GM21786 (cell line): ENCODE measurements around the gene TRHDE.

ENCODE experiments used
- ATAC-seq: cut with Tn5 transposase; IDR thresholded peaks from one replicate; pipeline ENCODE4 v1.9.1; 2021; ENCODE audit not compliant: unreplicated experiment

The TRHDE gene

GRCh38 chr12:72717036-72717435 lies 444.9 kb downstream of the TRHDE start:
- no peak for ATAC-seq
